HL-60 (cell line): ENCODE measurements around the gene DMD.

ENCODE experiments used
- DNase-seq, 2 experiments: peaks; one replicate each; pipeline ENCODE4 v3.0.0-alpha.2; 2010 to 2020; ENCODE audit warnings: low read depth in 1 of 2, low spot score in 1 of 2
- H3K27ac ChIP-seq: fragments of 250-450 bp; sonication (Bioruptor Pico); replicated peaks from 2 replicates; pipeline ENCODE4 v1.5.1; 2020; ENCODE audit warnings: mild to moderate bottlenecking, moderate library complexity
- H3K27me3 ChIP-seq: fragments of 250-450 bp; sonication (Bioruptor Pico); 2 replicates; pipeline ENCODE4 v1.5.1; 2021; ENCODE audit warnings: mild to moderate bottlenecking, moderate library complexity; ENCODE audit not compliant: insufficient read depth, poor library complexity, severe bottlenecking
- H3K4me3 ChIP-seq: replicated peaks from 2 replicates; pipeline ENCODE4 v1.5.1; 2011; ENCODE audit warnings: mild to moderate bottlenecking, control low read depth, low read length; ENCODE audit not compliant: insufficient read depth
- GABPA ChIP-seq: IDR thresholded peaks from 2 replicates; pipeline ENCODE4 v1.6.1; 2012; ENCODE audit warnings: low read depth
- POLR2AphosphoS5 ChIP-seq: IDR thresholded peaks from 2 replicates; pipeline ENCODE4 v1.6.1; 2012; ENCODE audit warnings: low read depth
- SPI1 ChIP-seq: IDR thresholded peaks from 2 replicates; pipeline ENCODE4 v1.6.1; 2012; ENCODE audit warnings: low read depth, mild to moderate bottlenecking, borderline replicate concordance
- TF ChIP-seq, protein P1 (sequence below): IDR thresholded peaks from 2 replicates; pipeline ENCODE4 v1.6.1; 2012; ENCODE audit warnings: low read depth; ENCODE audit not compliant: insufficient replicate concordance
- TF ChIP-seq, protein P2 (sequence below): IDR thresholded peaks from one replicate; pipeline ENCODE4 v1.5.1; 2011; ENCODE audit warnings: low read length, control low read depth, inconsistent platforms; ENCODE audit not compliant: insufficient read depth

The DMD gene

DNA sequence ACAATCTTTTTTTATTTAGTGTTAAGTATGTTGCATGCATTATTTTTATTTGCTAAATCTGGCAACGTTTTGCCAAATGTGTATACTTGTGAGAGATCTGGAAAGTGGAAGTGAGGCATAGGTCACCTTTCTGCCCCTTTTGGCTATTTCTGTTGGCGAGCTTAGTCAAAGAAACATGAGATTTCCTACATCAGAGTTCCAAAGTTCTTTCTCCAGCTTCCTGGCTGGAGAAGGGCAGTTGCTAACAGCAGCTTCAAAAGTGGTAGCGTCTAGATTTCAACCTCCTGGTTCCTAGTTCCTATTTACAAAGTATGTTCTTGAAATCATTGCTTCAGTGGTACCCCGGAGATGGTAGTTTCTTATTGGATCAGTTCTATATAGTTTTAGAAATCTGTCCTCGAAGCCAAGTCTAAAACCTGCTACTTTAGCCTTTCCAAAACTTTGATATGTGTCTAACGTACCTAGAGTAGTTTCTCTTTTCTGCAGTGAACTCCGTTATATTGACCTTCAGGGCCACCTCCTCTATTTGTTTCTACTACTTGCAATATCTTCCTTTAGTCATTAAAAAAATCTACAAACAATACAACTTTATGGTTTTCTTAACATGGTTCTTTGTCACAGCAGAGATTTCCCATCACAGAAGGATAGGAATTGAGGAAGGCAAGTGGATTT, 1683.8 kb downstream of the DMD start:
- DNase-seq, result no peak
- Histone ChIP-seq H3K4me3 (no peak overlapping the region), H3K27ac (no peak overlapping the region), H3K27me3 (no peaks in the 10 kb centered on the region)
- no peak for TF ChIP-seq POLR2AphosphoS5
- no peak for TF ChIP-seq GABPA
- TF ChIP-seq, protein P1, sequence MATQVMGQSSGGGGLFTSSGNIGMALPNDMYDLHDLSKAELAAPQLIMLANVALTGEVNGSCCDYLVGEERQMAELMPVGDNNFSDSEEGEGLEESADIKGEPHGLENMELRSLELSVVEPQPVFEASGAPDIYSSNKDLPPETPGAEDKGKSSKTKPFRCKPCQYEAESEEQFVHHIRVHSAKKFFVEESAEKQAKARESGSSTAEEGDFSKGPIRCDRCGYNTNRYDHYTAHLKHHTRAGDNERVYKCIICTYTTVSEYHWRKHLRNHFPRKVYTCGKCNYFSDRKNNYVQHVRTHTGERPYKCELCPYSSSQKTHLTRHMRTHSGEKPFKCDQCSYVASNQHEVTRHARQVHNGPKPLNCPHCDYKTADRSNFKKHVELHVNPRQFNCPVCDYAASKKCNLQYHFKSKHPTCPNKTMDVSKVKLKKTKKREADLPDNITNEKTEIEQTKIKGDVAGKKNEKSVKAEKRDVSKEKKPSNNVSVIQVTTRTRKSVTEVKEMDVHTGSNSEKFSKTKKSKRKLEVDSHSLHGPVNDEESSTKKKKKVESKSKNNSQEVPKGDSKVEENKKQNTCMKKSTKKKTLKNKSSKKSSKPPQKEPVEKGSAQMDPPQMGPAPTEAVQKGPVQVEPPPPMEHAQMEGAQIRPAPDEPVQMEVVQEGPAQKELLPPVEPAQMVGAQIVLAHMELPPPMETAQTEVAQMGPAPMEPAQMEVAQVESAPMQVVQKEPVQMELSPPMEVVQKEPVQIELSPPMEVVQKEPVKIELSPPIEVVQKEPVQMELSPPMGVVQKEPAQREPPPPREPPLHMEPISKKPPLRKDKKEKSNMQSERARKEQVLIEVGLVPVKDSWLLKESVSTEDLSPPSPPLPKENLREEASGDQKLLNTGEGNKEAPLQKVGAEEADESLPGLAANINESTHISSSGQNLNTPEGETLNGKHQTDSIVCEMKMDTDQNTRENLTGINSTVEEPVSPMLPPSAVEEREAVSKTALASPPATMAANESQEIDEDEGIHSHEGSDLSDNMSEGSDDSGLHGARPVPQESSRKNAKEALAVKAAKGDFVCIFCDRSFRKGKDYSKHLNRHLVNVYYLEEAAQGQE, result no peak
- TF ChIP-seq, protein P2, sequence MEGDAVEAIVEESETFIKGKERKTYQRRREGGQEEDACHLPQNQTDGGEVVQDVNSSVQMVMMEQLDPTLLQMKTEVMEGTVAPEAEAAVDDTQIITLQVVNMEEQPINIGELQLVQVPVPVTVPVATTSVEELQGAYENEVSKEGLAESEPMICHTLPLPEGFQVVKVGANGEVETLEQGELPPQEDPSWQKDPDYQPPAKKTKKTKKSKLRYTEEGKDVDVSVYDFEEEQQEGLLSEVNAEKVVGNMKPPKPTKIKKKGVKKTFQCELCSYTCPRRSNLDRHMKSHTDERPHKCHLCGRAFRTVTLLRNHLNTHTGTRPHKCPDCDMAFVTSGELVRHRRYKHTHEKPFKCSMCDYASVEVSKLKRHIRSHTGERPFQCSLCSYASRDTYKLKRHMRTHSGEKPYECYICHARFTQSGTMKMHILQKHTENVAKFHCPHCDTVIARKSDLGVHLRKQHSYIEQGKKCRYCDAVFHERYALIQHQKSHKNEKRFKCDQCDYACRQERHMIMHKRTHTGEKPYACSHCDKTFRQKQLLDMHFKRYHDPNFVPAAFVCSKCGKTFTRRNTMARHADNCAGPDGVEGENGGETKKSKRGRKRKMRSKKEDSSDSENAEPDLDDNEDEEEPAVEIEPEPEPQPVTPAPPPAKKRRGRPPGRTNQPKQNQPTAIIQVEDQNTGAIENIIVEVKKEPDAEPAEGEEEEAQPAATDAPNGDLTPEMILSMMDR, result no peak
- no peak for TF ChIP-seq SPI1

DNA sequence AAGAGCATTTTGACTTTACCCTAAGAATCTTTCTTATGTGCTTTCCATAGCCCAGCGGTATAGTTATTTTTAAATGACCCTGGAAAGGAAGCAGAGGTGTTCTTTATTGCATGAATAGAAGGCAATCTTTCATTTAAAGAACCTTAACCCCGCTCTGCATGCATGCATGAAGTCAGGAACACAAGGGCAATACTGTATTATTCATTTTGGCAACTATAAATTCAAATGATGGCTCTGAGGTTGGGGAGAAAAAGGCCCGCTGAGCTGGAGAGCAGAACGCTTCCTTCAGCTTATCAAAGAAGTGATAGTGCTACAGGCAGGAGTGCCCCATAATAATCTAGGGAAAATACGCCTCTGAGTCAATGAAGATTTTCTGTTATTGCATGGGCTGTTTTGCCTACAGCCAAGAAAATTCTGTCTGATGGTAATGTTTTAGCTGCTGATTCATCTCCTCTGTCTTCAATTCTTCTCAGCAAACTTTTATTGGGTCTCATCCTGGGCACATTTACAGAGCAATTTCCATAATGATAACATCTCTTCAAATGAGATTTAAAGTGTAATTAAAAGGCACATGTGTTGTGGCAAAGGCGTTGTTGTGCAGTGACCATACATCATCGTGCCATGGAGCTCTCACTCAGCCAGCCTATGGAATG, 1687.3 kb downstream of the DMD start:
- Histone ChIP-seq H3K27me3 (no peaks in the 10 kb centered on the region), H3K4me3 (no peak overlapping the region), H3K27ac (no peak overlapping the region)
- no peak for DNase-seq
- TF ChIP-seq, protein P1, result no peak
- TF ChIP-seq SPI1 (no peak), POLR2AphosphoS5 (no peak)
- TF ChIP-seq, protein P2, result no peak

DNA sequence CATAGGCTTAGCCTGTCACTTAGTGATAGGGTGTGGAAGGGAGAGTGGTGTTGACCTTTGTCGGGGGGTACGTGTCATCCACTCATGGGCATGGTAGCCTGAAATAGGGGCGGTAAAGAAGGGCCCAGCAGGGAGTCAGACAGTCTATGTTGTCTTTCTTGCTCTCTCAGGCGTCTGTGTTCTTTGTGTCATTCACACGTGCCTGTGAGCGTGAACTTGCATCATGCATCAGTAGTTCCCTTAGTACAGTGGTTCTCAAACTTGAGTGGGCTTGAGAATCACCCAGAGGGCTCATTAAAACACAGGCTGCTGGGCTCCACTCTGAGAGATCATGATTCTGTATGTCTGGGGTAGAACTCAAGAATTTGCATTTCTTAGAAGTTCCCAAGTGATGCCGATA, 1688.6 kb downstream of the DMD start:
- TF ChIP-seq, protein P1, result no peak
- no peak for TF ChIP-seq SPI1
- TF ChIP-seq GABPA, result no peak
- TF ChIP-seq POLR2AphosphoS5, result no peak
- TF ChIP-seq, protein P2, result no peak
- Histone ChIP-seq H3K4me3 (no peak overlapping the region), H3K27ac (no peak overlapping the region), H3K27me3 (no peaks in the 10 kb centered on the region)
- DNase-seq, result no peak
